ENCODE data around the gene PHYKPL. TPM values are rescaled to one million over a fixed set of nuclear protein-coding genes. Genes with fewer than 3 reads are reported as not detected.

The PHYKPL gene
- total RNA-seq, 1 experiment from 2014 or later = 48.8 TPM

- Histone ChIP-seq H3K23ac (ENCODE audit: insufficient read length, low read depth, low read length) (no peak overlapping the region), H3K18ac (ENCODE audit: insufficient read length, low read depth, low read length) (no peak overlapping the region), H2BK20ac (ENCODE audit: low read depth, low read length, poor library complexity, severe bottlenecking) (no peak overlapping the region), H3K9ac (ENCODE audit: extremely low read depth, insufficient read length, low read length) (no peak overlapping the region), H2BK120ac (ENCODE audit: low read depth, low read length, poor library complexity, severe bottlenecking) (no peak overlapping the region), H3K14ac (ENCODE audit: insufficient read depth, low read length) (no peak overlapping the region), H2AK5ac (ENCODE audit: insufficient read length, low read length) (no peak overlapping the region), H3K9me3 (ENCODE audit: control insufficient read depth, low read depth, low read length) (no peaks in the 10 kb centered on the region), H4K8ac (replicated peaks; ENCODE audit: insufficient read length, low read depth, low read length) (no peak overlapping the region), H3K23me2 (ENCODE audit: insufficient read length, low read depth, low read length, poor library complexity, severe bottlenecking) (no peaks in the 10 kb centered on the region), H3T11ph (ENCODE audit: low read length) (no peak overlapping the region), H4K91ac (ENCODE audit: insufficient read length, low read depth, low read length) (no peak overlapping the region), H3K56ac (ENCODE audit: insufficient read length, low read depth, low read length) (no peak overlapping the region), H3K4me2 (ENCODE audit: insufficient read depth, insufficient read length, low read length) (no peak overlapping the region), H2BK15ac (ENCODE audit: low read depth, low read length) (no peak overlapping the region), H3K4ac (ENCODE audit: low read depth, low read length) (no peak overlapping the region), H3K27me3 (ENCODE audit: insufficient read depth, low read length) (no peaks in the 10 kb centered on the region), H2BK12ac (ENCODE audit: insufficient read length, low read depth, low read length) (no peak overlapping the region), H4K20me1 (ENCODE audit: control insufficient read depth, insufficient read depth, insufficient read length) (no peaks in the 10 kb centered on the region), H3K79me2 (ENCODE audit: insufficient read depth, low read length) (no peaks in the 10 kb centered on the region), H2BK5ac (ENCODE audit: insufficient read length, low read length) (no peak overlapping the region), H3K4me1 (ENCODE audit: insufficient read depth, low read length) (no peaks in the 10 kb centered on the region), H2AFZ (ENCODE audit: low read length) (no peak overlapping the region), H3K27ac (ENCODE audit: insufficient read length, low read depth, low read length) (no peak overlapping the region), H4K5ac (ENCODE audit: insufficient read length, low read depth, low read length) (no peak overlapping the region), H3K79me1 (ENCODE audit: insufficient read depth, low read depth, low read length, poor library complexity, severe bottlenecking) (no peaks in the 10 kb centered on the region)
- peaks cover 11% of the 10 kb centered on the region for H3K27me3 Mint-ChIP-seq (ENCODE audit: low read depth)
- no peak overlapping the region for H3K27ac Mint-ChIP-seq
- DNase-seq = no peak
- no peak overlapping the region for H3K4me3 Mint-ChIP-seq
- H3K36me3 Mint-ChIP-seq (ENCODE audit: insufficient read depth in 1 of 3, low read depth in 3 of 3) = peaks cover 6 to 20% (median 7%) of the 10 kb centered on the region in 3 experiments
- TF ChIP-seq CTCF (conservative IDR thresholded peaks at IDR 0.05) = no peak
- peaks cover 21 to 23% of the 10 kb centered on the region in 2 experiments for H3K4me1 Mint-ChIP-seq
- peaks cover 21 to 24% of the 10 kb centered on the region in 2 experiments for H3K9me3 Mint-ChIP-seq
- no CpG with 5 or more reads among the region's 2 CpGs for WGBS (ENCODE audit: extremely low coverage, insufficient read length, low lambda C conversion rate)
Observed at GRCh38 chr5:178192244-178192643, 40.4 kb downstream of the PHYKPL start.
